Neural progenitor cell (in vitro differentiated cells): ENCODE measurements around the gene NACA2. TPM values are rescaled to one million over a fixed set of nuclear protein-coding genes. Genes with fewer than 3 reads are reported as not detected.

Experiments used
- DNase-seq: peaks from one replicate; pipeline ENCODE4 v3.0.0-alpha.2; 2016; ENCODE audit warnings: low spot score
- H2AFZ ChIP-seq: fragments of 200-600 bp; sonication (generic); replicated peaks from 2 replicates; pipeline ENCODE4 v1.6.1; 2016; ENCODE audit warnings: antibody characterized with exemption
- H3F3A ChIP-seq: fragments of 200-600 bp; sonication (generic); 2 replicates; pipeline ENCODE4 v1.6.1; 2016; ENCODE audit warnings: antibody characterized with exemption, low read depth
- H3K27ac ChIP-seq: fragments of 200-600 bp; sonication (generic); 2 replicates; pipeline ENCODE4 v1.5.1; 2016; ENCODE audit warnings: mild to moderate bottlenecking
- H3K27me3 ChIP-seq: fragments of 200-600 bp; sonication (generic); 2 replicates; pipeline ENCODE4 v1.6.1; 2016; ENCODE audit warnings: mild to moderate bottlenecking, moderate library complexity
- H3K36me3 ChIP-seq: fragments of 200-600 bp; sonication (generic); 2 replicates; pipeline ENCODE4 v1.5.1; 2016
- H3K4me1 ChIP-seq: fragments of 200-600 bp; sonication (generic); 2 replicates; pipeline ENCODE4 v1.6.1; 2016; ENCODE audit warnings: mixed run types
- H3K4me2 ChIP-seq: fragments of 200-600 bp; sonication (generic); 2 replicates; pipeline ENCODE4 v1.6.1; 2016
- H3K4me3 ChIP-seq: fragments of 200-600 bp; sonication (generic); 2 replicates; pipeline ENCODE4 v1.5.1; 2016
- H3K79me2 ChIP-seq: fragments of 200-600 bp; sonication (generic); 2 replicates; pipeline ENCODE4 v1.6.1; 2016; ENCODE audit warnings: low read depth
- H3K9ac ChIP-seq: fragments of 200-600 bp; sonication (generic); 2 replicates; pipeline ENCODE4 v1.6.1; 2016
- H3K9me3 ChIP-seq: fragments of 200-600 bp; sonication (generic); 2 replicates; pipeline ENCODE4 v1.5.1; 2016; ENCODE audit warnings: low read depth
- H4K20me1 ChIP-seq: fragments of 200-600 bp; sonication (generic); 2 replicates; pipeline ENCODE4 v1.6.1; 2016; ENCODE audit warnings: low read depth
- H3K27ac Mint-ChIP-seq: 3 replicates; pipeline ENCODE4 v1.8.0; 2021; ENCODE audit warnings: mixed read lengths
- H3K27me3 Mint-ChIP-seq: 2 replicates; pipeline ENCODE4 v1.8.0; 2022; ENCODE audit warnings: low read depth, mild to moderate bottlenecking, inconsistent platforms, moderate library complexity, mixed read lengths; ENCODE audit not compliant: insufficient read depth
- H3K36me3 Mint-ChIP-seq: 3 replicates; pipeline ENCODE4 v1.8.0; 2021; ENCODE audit warnings: mixed read lengths
- H3K4me1 Mint-ChIP-seq: 3 replicates; pipeline ENCODE4 v1.8.0; 2021; ENCODE audit warnings: mixed read lengths
- H3K4me3 Mint-ChIP-seq: 3 replicates; pipeline ENCODE4 v1.8.0; 2021; ENCODE audit warnings: mild to moderate bottlenecking, moderate library complexity, mixed read lengths
- H3K9me3 Mint-ChIP-seq: 3 replicates; pipeline ENCODE4 v1.8.0; 2020; ENCODE audit warnings: mixed read lengths
- EZH2 ChIP-seq: fragments of 200-600 bp; sonication (generic); IDR thresholded peaks from 2 replicates; pipeline ENCODE4 v1.6.1; 2017; ENCODE audit warnings: antibody characterized with exemption, mild to moderate bottlenecking, moderate library complexity
- EZH2phosphoT487 ChIP-seq: fragments of 200-600 bp; sonication (generic); IDR thresholded peaks from 2 replicates; pipeline ENCODE4 v1.6.1; 2017; ENCODE audit warnings: antibody characterized with exemption
- total RNA-seq: library from RNA; depleted of rRNA; stranded (reverse); fragments of >200 nt; gene quantifications from 2 replicates; pipeline ENCODE4 v1.2.3, GENCODE V29; 2015; ENCODE audit warnings: low replicate concordance
- TF ChIP-seq, protein P1 (sequence below): fragments of 200-600 bp; sonication (generic); IDR thresholded peaks from 2 replicates; pipeline ENCODE4 v1.5.1; 2017; ENCODE audit warnings: antibody characterized with exemption, mild to moderate bottlenecking

The NACA2 gene
- total RNA-seq, 1 donor from 2014 or later: not detected

DNA sequence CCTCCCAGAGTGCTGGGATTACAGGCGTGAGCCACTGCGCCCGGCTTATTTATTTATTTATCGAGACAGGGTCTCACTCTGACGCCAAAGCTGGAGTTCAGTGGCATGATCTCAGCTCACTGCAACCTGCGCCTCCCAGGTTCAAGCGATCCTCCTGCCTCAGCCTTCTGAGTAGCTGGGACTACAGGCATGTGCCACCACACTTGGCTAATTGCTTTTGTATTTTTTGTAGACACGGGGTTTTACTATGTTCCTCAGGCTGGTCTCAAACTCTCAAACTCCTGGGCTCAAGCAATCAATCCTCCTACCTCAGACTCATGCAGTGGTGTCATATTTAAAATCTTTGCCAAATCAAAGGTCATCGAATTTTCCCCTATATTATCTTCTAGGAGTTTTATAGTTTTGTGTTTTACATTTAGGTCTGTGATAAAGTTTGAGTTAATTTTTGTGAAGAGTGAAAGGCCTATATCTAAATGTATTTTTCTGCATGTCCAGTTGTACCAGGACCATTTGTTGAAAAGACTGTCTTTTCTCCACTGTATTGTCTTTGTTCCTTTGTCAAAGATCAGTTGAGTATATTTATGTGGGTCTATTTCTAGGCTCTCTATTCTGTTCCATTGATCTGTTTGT lies 47.1 kb downstream of the NACA2 start:
- no peaks in the 10 kb centered on the region for H3K4me1 Mint-ChIP-seq
- Histone ChIP-seq H4K20me1 (no peaks in the 10 kb centered on the region), H3K9me3 (peaks cover 8% of the 10 kb centered on the region), H2AFZ (no peak overlapping the region), H3K36me3 (peaks cover 4% of the 10 kb centered on the region), H3F3A (no peaks in the 10 kb centered on the region), H3K79me2 (no peaks in the 10 kb centered on the region), H3K4me2 (no peak overlapping the region), H3K9ac (no peak overlapping the region), H3K4me1 (no peaks in the 10 kb centered on the region), H3K27me3 (peaks cover 3% of the 10 kb centered on the region), H3K4me3 (no peak overlapping the region), H3K27ac (no peak overlapping the region)
- H3K4me3 Mint-ChIP-seq: no peak overlapping the region
- peaks cover 22% of the 10 kb centered on the region for H3K9me3 Mint-ChIP-seq
- peaks cover 4% of the 10 kb centered on the region for H3K27me3 Mint-ChIP-seq
- H3K36me3 Mint-ChIP-seq: no peaks in the 10 kb centered on the region
- DNase-seq: no peak
- no peak overlapping the region for H3K27ac Mint-ChIP-seq
- TF ChIP-seq, protein P1, sequence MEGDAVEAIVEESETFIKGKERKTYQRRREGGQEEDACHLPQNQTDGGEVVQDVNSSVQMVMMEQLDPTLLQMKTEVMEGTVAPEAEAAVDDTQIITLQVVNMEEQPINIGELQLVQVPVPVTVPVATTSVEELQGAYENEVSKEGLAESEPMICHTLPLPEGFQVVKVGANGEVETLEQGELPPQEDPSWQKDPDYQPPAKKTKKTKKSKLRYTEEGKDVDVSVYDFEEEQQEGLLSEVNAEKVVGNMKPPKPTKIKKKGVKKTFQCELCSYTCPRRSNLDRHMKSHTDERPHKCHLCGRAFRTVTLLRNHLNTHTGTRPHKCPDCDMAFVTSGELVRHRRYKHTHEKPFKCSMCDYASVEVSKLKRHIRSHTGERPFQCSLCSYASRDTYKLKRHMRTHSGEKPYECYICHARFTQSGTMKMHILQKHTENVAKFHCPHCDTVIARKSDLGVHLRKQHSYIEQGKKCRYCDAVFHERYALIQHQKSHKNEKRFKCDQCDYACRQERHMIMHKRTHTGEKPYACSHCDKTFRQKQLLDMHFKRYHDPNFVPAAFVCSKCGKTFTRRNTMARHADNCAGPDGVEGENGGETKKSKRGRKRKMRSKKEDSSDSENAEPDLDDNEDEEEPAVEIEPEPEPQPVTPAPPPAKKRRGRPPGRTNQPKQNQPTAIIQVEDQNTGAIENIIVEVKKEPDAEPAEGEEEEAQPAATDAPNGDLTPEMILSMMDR: no peak
- TF ChIP-seq EZH2phosphoT487 (no peak), EZH2 (no peak)

GRCh38 chr17:61542027-61542426 lies 49.0 kb downstream of the NACA2 start:
- Histone ChIP-seq H3K4me2 (no peak overlapping the region), H3K9me3 (peaks cover 8% of the 10 kb centered on the region), H3K4me1 (no peaks in the 10 kb centered on the region), H4K20me1 (no peaks in the 10 kb centered on the region), H3K79me2 (no peaks in the 10 kb centered on the region), H3K36me3 (peaks cover 4% of the 10 kb centered on the region), H3K9ac (no peak overlapping the region), H2AFZ (no peak overlapping the region), H3F3A (no peaks in the 10 kb centered on the region), H3K4me3 (no peak overlapping the region), H3K27me3 (no peaks in the 10 kb centered on the region), H3K27ac (no peak overlapping the region)
- H3K9me3 Mint-ChIP-seq: peaks cover 22% of the 10 kb centered on the region
- TF ChIP-seq EZH2phosphoT487 (no peak), EZH2 (no peak)
- TF ChIP-seq, protein P1: no peak
- no peak overlapping the region for H3K4me3 Mint-ChIP-seq
- no peaks in the 10 kb centered on the region for H3K36me3 Mint-ChIP-seq
- no peak overlapping the region for H3K27ac Mint-ChIP-seq
- H3K27me3 Mint-ChIP-seq: peaks cover 4% of the 10 kb centered on the region
- DNase-seq: no peak
- H3K4me1 Mint-ChIP-seq: no peaks in the 10 kb centered on the region

GRCh38 chr17:61540874-61541273 lies 50.1 kb downstream of the NACA2 start:
- no peaks in the 10 kb centered on the region for H3K4me1 Mint-ChIP-seq
- peaks cover 4% of the 10 kb centered on the region for H3K27me3 Mint-ChIP-seq
- Histone ChIP-seq H3K27ac (no peak overlapping the region), H3K27me3 (no peaks in the 10 kb centered on the region), H3F3A (no peaks in the 10 kb centered on the region), H3K79me2 (no peaks in the 10 kb centered on the region), H3K9ac (no peak overlapping the region), H2AFZ (no peak overlapping the region), H3K9me3 (peaks cover 8% of the 10 kb centered on the region), H3K4me3 (no peak overlapping the region), H4K20me1 (no peaks in the 10 kb centered on the region), H3K4me2 (no peak overlapping the region), H3K36me3 (peaks cover 4% of the 10 kb centered on the region), H3K4me1 (no peaks in the 10 kb centered on the region)
- H3K36me3 Mint-ChIP-seq: no peaks in the 10 kb centered on the region
- DNase-seq: no peak
- H3K27ac Mint-ChIP-seq: no peak overlapping the region
- no peak overlapping the region for H3K4me3 Mint-ChIP-seq
- TF ChIP-seq EZH2phosphoT487 (no peak), EZH2 (no peak)
- TF ChIP-seq, protein P1: no peak
- peaks cover 22% of the 10 kb centered on the region for H3K9me3 Mint-ChIP-seq

Other genes starting within 250 kb of the NACA2 start
- gene TBX2, start 191.4 kb downstream of the NACA2 start, total RNA-seq: not detected in 2 replicates
- not detected in 2 replicates for gene TBX4, start 138.8 kb downstream of the NACA2 start, total RNA-seq